Stimulated activated CD4-positive, alpha-beta T cell treated with anti-CD3 and anti-CD28 coated beads, Interleukin-15, amount 100 ng/mL, for 48 hours (primary cell): Measurements from ENCODE around the gene CCDC54.
"Not testable (repeated sequence)": the region's sequence is repeated elsewhere in the genome, so short reads cannot be mapped to it uniquely, and the experiment has no call there.

ENCODE experiments used
- DNase-seq, 2 donors: peaks; one replicate each; pipeline ENCODE4 v3.0.0-alpha.2; 2020; ENCODE audit warnings: low read depth in 2 of 2

CCDC54 gene

DNA sequence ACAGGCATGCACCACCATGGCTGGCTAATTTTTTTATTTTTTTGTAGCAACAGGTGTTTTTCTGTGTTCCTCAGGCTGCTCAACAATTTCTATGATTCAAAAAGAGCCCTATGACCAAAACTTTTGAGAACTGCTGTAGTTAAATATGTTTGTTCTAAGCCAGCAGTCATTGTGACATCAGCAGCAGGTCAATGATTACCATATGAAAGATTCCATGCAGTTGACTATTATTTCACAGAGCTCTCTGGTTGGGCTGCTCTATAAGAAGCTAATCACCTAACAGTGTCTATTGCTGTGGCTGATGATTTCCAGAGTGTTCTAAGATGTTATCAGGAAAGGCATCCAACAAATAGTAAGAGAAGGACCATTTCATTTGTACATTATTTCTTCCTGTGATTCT, at the start of gene CCDC54:
Gene CCDC54 (plus strand): TSS at position 289 of the 400 bp plus-strand sequence. CDS start 149 bp downstream, outside the sequence.
- DNase-seq, result no peak

DNA sequence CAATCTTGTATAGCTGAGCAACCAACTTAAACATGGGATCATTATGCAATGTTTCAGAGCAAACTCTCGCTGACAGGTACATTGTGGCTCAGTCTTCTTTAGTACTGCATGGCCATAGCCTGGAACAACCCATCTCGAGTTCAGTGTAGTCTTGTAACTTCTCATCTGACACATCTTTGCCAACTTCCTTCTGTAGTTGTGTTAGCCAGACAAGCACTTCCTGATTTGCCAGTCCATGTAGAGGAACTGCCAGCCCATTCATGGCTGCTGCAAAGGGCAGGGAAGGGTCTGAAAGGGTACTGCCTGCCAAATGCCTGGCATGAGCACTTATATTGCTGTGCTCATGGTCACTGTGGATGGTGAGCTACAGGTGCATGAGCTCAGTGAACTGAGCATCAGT, 49.2 kb upstream of the CCDC54 start:
- no peak for DNase-seq

- DNase-seq, result no peak
These were observed 48.2 kb upstream of the CCDC54 start for GRCh38 chr3:107329088-107329487.

GRCh38 chr3:107339690-107340089, 37.5 kb upstream of the CCDC54 start:
- not testable (repeated sequence) for DNase-seq

- no peak for DNase-seq
These were observed 32.5 kb upstream of the CCDC54 start for GRCh38 chr3:107344722-107345121.

DNA sequence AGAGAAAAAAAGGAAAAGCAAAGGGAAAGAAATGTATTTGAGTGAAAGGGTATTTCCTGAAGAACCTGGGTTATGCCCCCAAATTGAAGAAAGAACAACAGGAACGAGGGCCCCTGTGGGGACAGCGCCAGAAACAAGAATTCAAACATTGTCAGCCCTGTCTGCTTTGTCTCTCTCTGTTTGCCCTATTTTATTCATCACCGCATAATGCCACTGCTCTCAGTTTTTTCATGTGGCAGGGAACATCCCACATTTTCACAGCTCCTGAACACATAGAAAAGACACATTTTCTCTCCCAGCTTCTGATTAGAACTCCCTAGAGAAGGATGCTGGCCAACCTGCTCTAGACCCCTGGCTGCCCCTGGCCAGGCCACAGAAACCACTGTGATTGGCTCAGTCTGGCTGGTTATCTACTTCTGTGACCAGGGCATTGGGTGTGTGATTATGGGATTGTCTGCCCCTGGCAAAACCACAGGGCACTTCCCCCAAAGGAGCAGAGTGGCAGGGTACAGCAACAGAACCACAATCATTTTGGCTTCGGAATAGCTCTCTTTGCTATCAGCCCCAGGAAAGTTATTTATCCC, 31.3 kb upstream of the CCDC54 start:
- DNase-seq, result no peak

GRCh38 chr3:107346564-107346963, 30.7 kb upstream of the CCDC54 start:
- no peak for DNase-seq

GRCh38 chr3:107347751-107348150, 29.5 kb upstream of the CCDC54 start:
- DNase-seq, result no peak

DNA sequence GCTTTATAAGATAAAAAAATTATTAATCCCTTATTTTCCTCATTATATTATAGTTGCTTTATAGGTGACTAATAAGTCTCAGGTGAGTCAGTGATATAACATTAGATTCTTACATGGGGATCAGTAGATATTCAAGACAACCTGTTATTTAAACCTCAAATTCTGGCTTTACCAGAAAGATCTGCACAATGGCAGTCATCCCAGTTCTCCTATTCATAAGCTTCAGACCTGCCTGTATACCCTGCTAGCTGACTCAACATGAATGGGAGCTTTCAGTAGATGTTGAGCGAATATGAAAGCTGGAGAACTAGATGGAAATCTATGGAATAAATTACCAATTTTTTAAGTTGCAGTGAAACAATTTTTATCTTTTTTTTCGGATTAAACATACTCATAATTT, 20.5 kb upstream of the CCDC54 start:
- DNase-seq, result no peak

GRCh38 chr3:107361633-107362032, 15.6 kb upstream of the CCDC54 start:
- no peak for DNase-seq

GRCh38 chr3:107365051-107365450, 12.2 kb upstream of the CCDC54 start:
- DNase-seq, result no peak

- DNase-seq, result no peak
These were observed 10.5 kb upstream of the CCDC54 start for GRCh38 chr3:107366766-107367165.

DNA sequence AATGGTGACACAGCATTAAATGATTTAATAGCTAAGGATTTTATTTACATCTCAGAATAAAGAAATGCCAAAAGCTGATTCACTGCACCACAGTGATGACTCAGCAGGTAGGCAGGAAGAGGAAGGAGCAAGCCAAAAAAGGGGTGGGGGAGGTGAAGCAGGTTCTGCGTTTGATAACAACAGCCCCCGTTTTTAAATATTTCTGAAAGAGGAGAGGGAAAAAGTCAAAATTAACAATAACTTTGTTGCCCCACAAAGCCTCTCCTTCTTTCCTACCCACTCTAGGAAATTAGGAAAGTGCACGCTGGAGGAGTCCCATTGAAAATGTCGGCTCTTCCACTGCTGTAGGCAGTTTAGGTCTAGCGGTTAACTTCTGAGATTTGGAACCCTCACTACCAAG, 9.9 kb upstream of the CCDC54 start:
- DNase-seq, result no peak

- no peak for DNase-seq
These were observed 8.4 kb upstream of the CCDC54 start for GRCh38 chr3:107368654-107369398.

- DNase-seq, result no peak
These were observed 7.4 kb upstream of the CCDC54 start for GRCh38 chr3:107369791-107370190.

- no peak for DNase-seq
These were observed 6.3 kb upstream of the CCDC54 start for GRCh38 chr3:107370907-107371306.

- DNase-seq, result no peak
These were observed 4.7 kb upstream of the CCDC54 start for GRCh38 chr3:107372506-107372905.

DNA sequence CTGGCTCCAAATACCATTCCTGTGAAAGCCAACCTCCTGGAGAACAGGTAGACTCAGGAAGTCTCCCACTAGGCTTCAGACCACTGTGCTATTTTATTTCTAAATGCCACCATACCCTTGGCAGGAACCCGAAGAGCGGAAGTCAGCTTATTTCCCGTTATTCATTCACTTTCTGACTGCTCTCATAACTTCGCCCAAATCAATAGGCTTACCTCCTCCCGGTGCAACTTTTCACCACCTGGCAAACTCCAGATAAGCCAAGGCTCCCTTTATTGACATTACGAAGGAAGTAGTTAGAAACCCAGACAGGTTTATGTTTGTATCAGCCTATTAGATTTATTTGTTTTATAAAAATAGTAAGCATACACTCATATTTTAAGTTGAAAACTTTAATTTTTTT, 3.3 kb upstream of the CCDC54 start:
- DNase-seq, result no peak

DNA sequence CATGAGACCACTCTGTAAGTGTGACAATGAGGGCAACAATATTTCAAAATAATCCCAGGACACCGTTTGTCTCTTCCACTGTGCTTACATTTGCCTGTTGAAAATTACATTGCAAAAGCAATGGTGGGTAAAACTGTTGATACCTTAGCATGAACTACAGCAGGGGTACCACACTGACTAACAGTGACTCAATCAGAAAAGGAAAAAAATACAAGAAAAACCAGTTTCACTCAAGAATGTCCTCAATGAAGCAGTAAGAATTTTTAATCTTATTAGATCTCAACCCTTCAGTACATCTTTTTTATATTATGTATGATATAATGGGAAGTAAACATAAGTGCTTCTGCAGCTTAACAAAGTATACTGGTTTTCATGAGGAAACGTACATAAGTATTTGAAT, 1.6 kb upstream of the CCDC54 start:
- DNase-seq, result no peak

DNA sequence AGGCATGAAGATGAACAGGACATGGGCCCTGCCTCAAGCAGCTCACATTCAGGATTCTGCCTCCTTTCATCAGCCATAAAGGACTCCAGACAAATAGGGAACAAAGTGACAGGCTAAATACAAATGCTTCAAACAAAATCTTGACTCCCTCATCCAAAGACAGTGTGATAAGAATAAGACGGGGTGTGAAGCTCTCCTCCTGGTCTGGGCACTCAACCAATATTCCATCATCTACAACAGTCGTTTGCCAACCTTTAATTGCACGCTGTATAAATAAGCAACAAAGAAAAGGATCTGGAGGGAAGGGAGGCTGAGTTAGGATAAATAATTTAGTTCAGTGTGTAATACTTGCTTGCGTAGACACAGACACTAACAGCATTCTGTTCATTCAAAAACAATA, 5.4 kb downstream of the CCDC54 start:
- DNase-seq, result no peak

DNA sequence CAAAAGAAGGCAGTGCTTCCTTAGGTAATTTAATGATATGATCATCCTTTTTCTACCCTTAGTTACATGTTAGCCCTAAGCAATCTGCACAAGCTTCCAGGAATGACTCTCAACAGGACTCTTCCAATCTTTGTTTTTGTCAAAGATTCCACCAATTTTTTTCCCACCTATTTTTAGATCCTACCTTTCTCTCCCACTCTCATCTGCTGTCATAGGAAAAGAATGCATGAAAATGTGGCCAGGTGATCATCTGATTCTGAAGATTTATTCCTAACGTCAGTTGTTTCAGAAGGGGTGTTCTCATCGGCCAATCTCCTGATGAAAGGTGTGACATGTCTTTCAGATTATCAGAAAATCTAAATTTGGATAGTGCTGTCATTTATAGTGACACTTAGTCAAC, 7.2 kb downstream of the CCDC54 start:
- DNase-seq, result no peak

GRCh38 chr3:107384907-107385306, 7.7 kb downstream of the CCDC54 start:
- DNase-seq, result no peak

DNA sequence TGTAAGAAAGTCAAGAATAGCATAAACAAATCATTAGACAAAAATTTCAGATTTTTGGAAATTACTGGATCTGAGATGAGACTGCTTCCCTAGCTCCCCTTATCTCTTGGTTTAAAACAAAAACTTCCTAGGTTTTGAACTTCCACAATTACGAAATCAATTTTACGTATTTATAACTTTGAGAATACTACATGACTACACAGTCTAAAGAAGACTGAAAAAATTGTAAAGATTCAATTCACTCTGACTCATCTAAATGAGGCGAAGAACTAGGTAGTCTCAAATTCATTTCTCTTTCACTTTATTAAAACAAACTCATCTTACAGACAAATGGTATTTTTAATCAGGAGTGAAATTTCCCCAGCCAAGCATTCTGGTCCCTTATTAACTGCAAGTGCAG, 10.3 kb downstream of the CCDC54 start:
- no peak for DNase-seq
